HS-27A (cell line): Measurements from ENCODE around the gene EPDR1.
A peak's percentile ranks its signal among the peaks of the same experiment; 100 is the strongest.

Source experiments
- DNase-seq: peaks from one replicate; pipeline ENCODE4 v3.0.0-alpha.2; 2012; ENCODE audit warnings: low read depth, missing footprints

EPDR1 gene

GRCh38 chr7:37981664-37982063 lies 61.2 kb downstream of the EPDR1 start:
- DNase-seq, result no peak

DNA sequence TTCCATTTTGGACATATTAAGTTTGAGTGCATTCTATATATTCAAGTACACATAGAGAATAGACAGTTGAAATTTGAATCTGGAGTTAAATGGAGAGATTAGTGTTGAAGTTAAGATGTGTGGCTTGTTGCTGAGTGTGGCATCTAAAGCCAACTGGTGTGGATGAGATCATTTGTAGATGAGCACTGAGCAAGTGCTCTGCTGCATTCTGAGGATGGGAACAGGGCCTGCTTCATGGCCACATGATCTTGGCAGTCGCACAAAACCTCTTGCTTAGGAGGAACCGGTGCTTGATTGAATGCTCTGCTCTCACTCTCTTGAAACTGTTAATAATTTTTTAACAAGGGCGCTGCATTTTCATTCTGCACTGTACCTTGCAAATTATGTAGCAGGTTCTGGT lies 62.0 kb downstream of the EPDR1 start:
- DNase-seq, result no peak

DNA sequence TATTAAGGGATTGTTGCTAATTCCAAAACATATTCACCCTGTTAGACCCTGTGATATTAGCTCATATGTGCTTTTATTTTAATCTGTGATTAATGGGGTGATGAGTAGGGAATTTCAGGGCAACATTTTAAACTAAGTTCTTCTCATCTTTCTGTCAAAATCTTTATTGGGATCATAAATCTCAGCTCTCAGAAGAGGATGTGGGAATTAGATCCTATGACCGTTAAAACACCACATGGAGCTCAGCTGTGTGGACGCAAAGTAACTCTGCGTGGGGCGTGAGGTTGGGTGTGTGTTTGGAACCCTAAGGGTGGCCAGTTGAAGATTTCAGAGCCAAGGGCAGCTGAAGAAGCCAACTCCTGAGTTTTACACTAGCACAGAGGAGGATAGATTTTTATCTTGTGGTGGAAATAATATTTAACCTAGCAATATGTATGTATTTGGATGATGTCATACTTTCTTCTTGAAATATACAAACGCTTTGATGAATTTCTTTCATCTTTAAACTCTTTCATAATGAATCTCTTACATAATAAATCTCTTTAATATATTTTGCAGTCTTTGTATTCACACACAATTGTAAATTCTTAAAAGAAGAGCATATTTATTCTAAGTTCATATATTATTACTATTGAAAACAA lies 64.4 kb downstream of the EPDR1 start:
- no peak for DNase-seq

DNA sequence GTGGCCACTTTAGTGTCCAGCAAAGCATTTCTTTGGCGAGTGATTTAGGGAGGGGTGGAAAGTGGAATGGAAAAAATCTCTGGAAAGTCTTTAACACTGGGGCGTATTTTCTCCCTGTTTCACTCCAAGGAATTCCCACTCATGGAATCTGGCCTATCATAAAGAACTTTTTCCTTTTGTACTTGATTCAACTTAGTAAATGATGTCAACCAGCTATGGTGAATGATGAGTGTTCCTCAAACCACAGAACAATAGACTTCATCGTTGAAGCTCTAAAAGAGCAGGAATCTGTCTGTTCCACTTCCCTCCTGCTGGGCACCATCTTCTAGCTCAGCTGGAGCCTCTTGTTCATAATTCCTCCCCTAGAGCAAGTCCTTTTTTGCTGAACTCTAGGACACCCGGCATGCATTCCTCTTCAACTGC lies 66.5 kb downstream of the EPDR1 start:
- no peak for DNase-seq

DNA sequence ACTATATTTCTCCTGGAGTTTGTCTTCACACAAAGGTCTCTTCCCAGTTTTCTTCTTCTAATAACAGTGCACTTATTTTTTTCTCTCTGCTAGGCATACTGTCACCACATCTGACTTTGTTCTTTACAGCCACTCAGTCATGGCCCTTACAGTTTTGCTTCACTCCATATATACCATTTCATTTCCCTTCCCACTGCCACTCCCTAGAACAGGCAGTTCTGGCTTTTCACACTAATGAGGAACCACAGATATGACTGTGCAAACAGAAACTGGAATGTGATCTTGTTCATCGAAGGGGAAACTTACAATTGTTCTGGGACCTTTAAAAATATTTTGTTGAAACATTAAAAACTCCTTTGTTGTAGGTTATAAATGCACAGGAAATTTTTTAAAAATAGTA lies 67.3 kb downstream of the EPDR1 start:
- no peak for DNase-seq

DNA sequence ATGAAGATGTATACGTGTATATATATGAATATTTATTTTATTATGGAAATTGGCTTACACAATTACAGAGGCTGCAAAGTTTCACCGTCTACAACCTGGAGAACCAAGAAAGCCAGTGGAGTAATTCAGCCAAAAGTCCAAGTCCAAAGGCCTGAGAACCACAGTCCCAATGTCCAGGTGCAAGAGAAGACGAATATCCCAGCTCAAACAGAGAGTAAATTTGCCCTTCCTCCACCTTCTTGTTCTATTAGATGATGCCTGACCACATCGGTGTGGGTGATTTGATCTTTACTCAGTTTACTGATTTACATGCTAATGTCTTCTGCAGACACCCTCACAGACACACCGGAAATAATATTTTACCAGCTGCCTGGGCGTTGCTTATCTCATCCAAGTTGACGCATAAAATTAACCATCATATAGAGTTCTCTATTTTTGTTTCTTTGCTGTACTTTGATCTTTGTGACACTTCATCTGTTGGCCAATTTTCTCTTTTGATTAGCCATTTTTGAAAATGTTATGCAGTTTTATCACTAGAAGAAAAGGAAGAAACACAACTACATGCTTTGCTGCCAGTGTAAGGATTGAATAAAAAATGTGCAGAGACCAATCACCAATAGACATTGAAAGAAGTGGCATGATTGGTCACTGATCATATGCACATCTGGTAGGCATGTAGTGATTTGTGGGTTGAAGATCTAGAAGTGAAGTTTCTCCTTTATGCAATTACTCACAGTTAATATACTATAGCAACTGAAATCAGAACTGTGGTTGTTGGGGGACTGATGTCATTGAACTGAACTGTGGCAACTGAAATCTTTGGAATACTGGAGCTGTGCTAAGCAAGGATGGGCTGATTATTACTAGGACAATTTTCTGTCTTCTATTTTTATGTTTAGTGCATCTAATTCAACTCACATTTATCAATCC lies 68.5 kb downstream of the EPDR1 start:
- no peak for DNase-seq

- no peak for DNase-seq
Measured at GRCh38 chr7:37990337-37990736, 69.9 kb downstream of the EPDR1 start.

DNA sequence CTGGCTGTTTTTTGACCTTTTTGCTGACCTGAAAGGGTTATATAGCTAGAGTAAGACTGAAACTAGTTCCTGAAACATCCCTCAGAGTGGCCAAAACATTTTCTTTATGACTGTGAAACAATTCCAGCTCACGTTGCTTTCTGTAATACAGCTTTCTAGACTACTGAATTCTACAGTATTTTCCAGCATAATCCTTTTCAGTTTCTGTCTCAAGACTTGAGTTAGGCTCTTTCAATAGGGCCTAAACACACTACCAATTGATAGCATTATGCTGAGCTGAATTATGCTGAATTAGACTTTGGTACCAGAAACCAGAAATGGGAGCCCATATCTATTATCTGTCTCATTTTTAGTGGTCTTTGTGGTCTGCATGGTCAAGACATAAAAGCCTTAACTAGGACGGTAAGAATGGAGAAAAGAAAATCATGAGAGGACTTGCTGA lies 72.6 kb downstream of the EPDR1 start:
- no peak for DNase-seq

DNA sequence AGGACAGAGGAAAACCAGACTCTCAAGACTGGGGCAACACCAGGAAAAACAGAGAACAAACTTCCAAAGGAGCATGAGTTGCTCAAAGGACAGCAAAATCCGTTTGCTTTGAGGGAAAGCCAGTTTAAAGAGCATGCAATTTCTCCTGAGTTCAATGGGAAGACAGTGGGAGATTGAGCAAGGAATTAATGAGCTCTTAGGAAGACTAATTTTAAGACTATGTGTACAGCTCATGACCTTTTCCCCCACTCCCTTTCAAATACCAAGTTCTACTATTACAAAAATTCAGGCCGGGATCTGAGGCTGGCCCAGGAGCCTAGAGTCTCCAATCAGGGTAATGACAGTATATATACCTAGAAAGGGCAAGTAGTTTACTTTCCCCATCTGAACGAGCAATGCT lies 79.2 kb downstream of the EPDR1 start:
- DNase-seq, result no peak

DNA sequence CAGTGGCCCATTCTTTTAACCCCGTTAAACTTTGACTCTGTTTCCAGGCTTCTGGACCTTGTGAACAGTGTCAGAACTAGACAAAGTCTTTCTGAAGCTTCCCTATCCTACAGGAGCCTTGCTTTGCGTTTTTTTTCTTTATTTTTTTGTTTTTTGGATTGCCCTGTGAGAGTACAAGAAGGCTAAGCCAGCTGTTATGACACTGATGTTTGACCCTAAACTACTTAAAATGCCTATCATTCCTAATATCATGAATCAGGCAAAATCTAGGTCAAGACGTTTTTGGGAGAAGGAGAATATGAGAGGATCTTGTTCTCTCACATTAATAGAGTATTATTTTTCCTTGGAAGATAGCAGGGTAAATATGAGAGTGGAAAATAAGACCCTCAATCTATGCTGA lies 79.8 kb downstream of the EPDR1 start:
- DNase-seq, result peak; percentile 36
